DOHH2 (cell line): Measurements from ENCODE around the gene FTO.

Experiments
- CTCF ChIP-seq: fragments of 200-600 bp; sonication (generic); IDR thresholded peaks from one replicate; pipeline ENCODE4 v1.5.1; 2014; ENCODE audit warnings: antibody characterized with exemption, mild to moderate bottlenecking, low read depth, low read length; ENCODE audit not compliant: poor library complexity, severe bottlenecking
- EZH2phosphoT487 ChIP-seq: fragments of 200-600 bp; sonication (generic); IDR thresholded peaks from 2 replicates; pipeline ENCODE4 v1.6.1; 2017; ENCODE audit warnings: borderline replicate concordance, mild to moderate bottlenecking, antibody characterized with exemption, low read length, moderate library complexity, mixed read lengths

- TF ChIP-seq CTCF (no peak), EZH2phosphoT487 (no peak)
These were observed 11.8 kb upstream of the FTO start for GRCh38 chr16:53692146-53692545.
